ENCODE data around the gene P3H3.

GRCh38 chr12:6823182-6824084 is 4.8 kb upstream of the P3H3 start:
- TF ChIP-seq ZNF18 (tag by site-specific recombination; IDR thresholded peaks at IDR 0.05) (no peak), REST (tag by site-specific recombination; IDR thresholded peaks at IDR 0.05) (no peak), ZNF362 (tag by site-specific recombination; IDR thresholded peaks at IDR 0.05) (no peak), ZNF366 (tag by site-specific recombination; conservative IDR thresholded peaks at IDR 0.05) (no peak), CTCF (tag by site-specific recombination; IDR thresholded peaks at IDR 0.05) (no peak), SETDB1 (IDR thresholded peaks at IDR 0.05; ENCODE audit: insufficient read length, low read length) (no peak), ZNF830 (tag by site-specific recombination; IDR thresholded peaks at IDR 0.05; ENCODE audit: low read depth) (no peak), ZSCAN30 (tag by site-specific recombination; IDR thresholded peaks at IDR 0.05) (no peak), MYNN (tag by site-specific recombination; IDR thresholded peaks at IDR 0.05; ENCODE audit: borderline replicate concordance) (no peak), ZNF394 (tag by site-specific recombination; IDR thresholded peaks at IDR 0.05; ENCODE audit: borderline replicate concordance) (no peak), KLF1 (tag by site-specific recombination; IDR thresholded peaks at IDR 0.05) (no peak), TRIM28 (IDR thresholded peaks at IDR 0.05; ENCODE audit: borderline replicate concordance, low read length) (no peak), ZNF433 (tag by site-specific recombination; IDR thresholded peaks at IDR 0.05; ENCODE audit: low read depth) (no peak)
